HepG2 (cell line): Measurements from ENCODE around the gene ERBB4. TPM values are rescaled to one million over a fixed set of nuclear protein-coding genes. Genes with fewer than 3 reads are reported as not detected.

Experiments
- ATAC-seq: fragments of 200-7000 bp; cut with Tn5 transposase; 3 replicates; pipeline ENCODE4 v1.9.1; 2020; ENCODE audit warnings: mild to moderate bottlenecking, moderate library complexity
- BruUV-seq: library from RNA; stranded (reverse); fragments of 400-500 nt; replicated peaks from 2 replicates; lab custom pipeline; 2021; lab: Mats Ljungman, UMichigan
- CTCF ChIA-PET: fragments of 300-600 bp; formaldehyde crosslinking; extraction: SDS; loops from one replicate; lab custom pipeline; 2021; ENCODE audit warnings: low total read pairs, inconsistent platforms, low intra/inter-chr PET ratio; lab: Yijun Ruan, JAX
- POLR2A ChIA-PET: fragments of 350-600 bp; sonication (Branson Sonifier 250); formaldehyde crosslinking; loops from one replicate; lab custom pipeline; 2020; ENCODE audit warnings: antibody characterized with exemption, inconsistent platforms; lab: Yijun Ruan, JAX
- DNase-seq: peaks from one replicate; pipeline ENCODE4 v3.0.0-alpha.2; 2015; ENCODE audit warnings: low spot score
- FAIRE-seq: peaks from 3 replicates; lab custom pipeline; 2011; peaks lifted over from hg19 to GRCh38; lab: Jason Lieb, UNC
- H2AFZ ChIP-seq: one replicate; pipeline ENCODE4 v1.6.1; 2011; ENCODE audit warnings: low read length, inconsistent platforms
- H3K27ac ChIP-seq: fragments of 300-600 bp; 3 replicates; pipeline ENCODE4 v1.8.0; 2011; ENCODE audit warnings: mixed run types, mild to moderate bottlenecking, mixed read lengths, low read length, inconsistent platforms; ENCODE audit not compliant: insufficient read depth; ENCODE audit errors: extremely low read length
- H3K27me3 ChIP-seq, 2 experiments: fragments of 200-600 bp in 1 of 2; 2 replicates in 1 of 2; 3 replicates in 1 of 2; pipeline versions ENCODE4 v1.6.0 to v1.8.0; 2011; ENCODE audit warnings: low read length in 2 of 2, mild to moderate bottlenecking in 2 of 2, moderate library complexity in 2 of 2, inconsistent platforms in 1 of 2; ENCODE audit not compliant: insufficient read depth in 2 of 2, control insufficient read depth in 1 of 2
- H3K36me3 ChIP-seq, 2 experiments: fragments of 200-600 bp in 1 of 2; replicated peaks in 1 of 2; 2 replicates in 1 of 2; 3 replicates in 1 of 2; pipeline versions ENCODE4 v1.5.1 to v1.8.0; 2011; ENCODE audit warnings: low read length in 2 of 2, inconsistent platforms in 1 of 2; ENCODE audit not compliant: insufficient read depth in 2 of 2, control insufficient read depth in 1 of 2
- H3K4me1 ChIP-seq: 2 replicates; pipeline ENCODE4 v1.5.1; 2012; ENCODE audit warnings: low read length, inconsistent platforms; ENCODE audit not compliant: insufficient read depth
- H3K4me2 ChIP-seq: 2 replicates; pipeline ENCODE4 v1.6.0; 2011; ENCODE audit warnings: low read depth, low read length, inconsistent platforms
- H3K4me3 ChIP-seq, 3 experiments: fragments of 200-600 bp in 1 of 3; sonication (generic), shearing (Covaris generic) in 1 of 3; replicated peaks in 1 of 3; 2 replicates each; pipeline ENCODE4 v1.5.1; 2011 to 2016; ENCODE audit warnings: low read length in 3 of 3, inconsistent platforms in 2 of 3, low read depth in 2 of 3, mild to moderate bottlenecking in 2 of 3, control low read depth in 1 of 3, mixed read lengths in 1 of 3; ENCODE audit not compliant: insufficient read depth in 1 of 3
- H3K79me2 ChIP-seq: one replicate; pipeline ENCODE4 v1.6.1; 2011; ENCODE audit warnings: low read length, inconsistent platforms; ENCODE audit not compliant: insufficient read depth
- H3K9ac ChIP-seq: 2 replicates; pipeline ENCODE4 v1.6.0; 2011; ENCODE audit warnings: mild to moderate bottlenecking, low read depth, low read length, inconsistent platforms; ENCODE audit not compliant: insufficient read depth
- H3K9me3 ChIP-seq: 2 replicates; pipeline ENCODE4 v1.5.1; 2012; ENCODE audit warnings: mild to moderate bottlenecking, low read length
- H4K20me1 ChIP-seq: 2 replicates; pipeline ENCODE4 v1.6.0; 2011; ENCODE audit warnings: inconsistent platforms, mild to moderate bottlenecking, low read length, moderate library complexity; ENCODE audit not compliant: insufficient read depth
- EP300 ChIP-seq, 3 experiments: sonication (generic) in 1 of 3; formaldehyde crosslinking in 1 of 3; IDR thresholded peaks; 2 replicates each; pipeline versions ENCODE4 v1.5.1 to v1.6.1; 2011 to 2020; ENCODE audit warnings: low read depth in 2 of 3, low read length in 2 of 3, borderline replicate concordance in 1 of 3, improper control_type of control experiment in 1 of 3, mild to moderate bottlenecking in 1 of 3, missing genetic modification reagents in 1 of 3, moderate library complexity in 1 of 3
- HDAC1 ChIP-seq: sonication (generic); formaldehyde crosslinking; IDR thresholded peaks from 2 replicates; pipeline ENCODE4 v1.5.1; 2020; ENCODE audit warnings: mild to moderate bottlenecking, missing genetic modification reagents
- NFYB ChIP-seq: sonication (generic); formaldehyde crosslinking; IDR thresholded peaks from 2 replicates; pipeline ENCODE4 v1.4.0; 2020; ENCODE audit warnings: missing genetic modification reagents
- SOX13 ChIP-seq, 3 experiments: fragments of 450-650 bp in 1 of 3; sonication (generic) in 1 of 3; formaldehyde crosslinking in 1 of 3; IDR thresholded peaks in 2 of 3; conservative IDR thresholded peaks in 1 of 3; 2 replicates each; pipeline versions ENCODE4 v1.5.0 to v1.6.1; 2016 to 2020; ENCODE audit warnings: antibody characterized with exemption in 1 of 3, mild to moderate bottlenecking in 1 of 3, missing compliant biosample characterization in 1 of 3, missing genetic modification reagents in 1 of 3, moderate library complexity in 1 of 3
- ZNF724P ChIP-seq: sonication (generic); formaldehyde crosslinking; IDR thresholded peaks from 2 replicates; pipeline ENCODE4 v1.8.0; 2022; ENCODE audit warnings: missing genetic modification reagents, borderline replicate concordance
- ZNF746 ChIP-seq: sonication (generic); formaldehyde crosslinking; IDR thresholded peaks from 2 replicates; pipeline ENCODE4 v1.8.0; 2022; ENCODE audit warnings: mild to moderate bottlenecking, missing genetic modification reagents
- WGBS: methylation state at CpG from one replicate; pipeline ENCODE4 v1.1.6; 2017; ENCODE audit warnings: low lambda C conversion rate; 5-methylcytosine and 5-hydroxymethylcytosine counted together
- in situ Hi-C: cut with HindIII; loops from 2 replicates; pipeline ENCODE4 v1.10.0; 2017; ENCODE audit warnings: low pct_unique_long_range_greater_than_20kb; ENCODE audit not compliant: extremely low pct_ligation_motif_present
- intact Hi-C: fragments of 100-400 bp; cut with micrococcal nuclease; formaldehyde crosslinking; loops from one replicate; pipeline ENCODE4 v1.10.0; 2022; ENCODE audit not compliant: unreplicated experiment
- polyA plus RNA-seq, 8 experiments: library from polyadenylated mRNA; depleted of rRNA in 3 of 8; stranded (reverse) in 7 of 8; unstranded in 1 of 8; fragments of >200 nt; fragmentation: Illumina TruSeq in 4 of 8; extraction: Trizol in 4 of 8; gene quantifications; 2 replicates each; pipeline versions ENCODE4 v1.2.1 to v1.2.3, GENCODE V29; 2011 to 2016; ENCODE audit warnings: low read depth in 4 of 8, missing spikeins in 1 of 8, mixed read lengths in 1 of 8; ENCODE audit not compliant: insufficient read depth in 1 of 8
- total RNA-seq, 5 experiments: library from RNA; depleted of rRNA; stranded (reverse); fragments of >200 nt; fragmentation: Illumina TruSeq; extraction: Trizol; gene quantifications; 2 replicates each; pipeline ENCODE4 v1.2.3, GENCODE V29; 2016; ENCODE audit warnings: low read depth in 1 of 5
- TF ChIP-seq, protein P1 (sequence below): sonication (generic); formaldehyde crosslinking; IDR thresholded peaks from 2 replicates; pipeline ENCODE4 v1.8.0; 2022; ENCODE audit warnings: missing genetic modification reagents, mild to moderate bottlenecking, borderline replicate concordance
- TF ChIP-seq, protein P2 (sequence below): sonication (generic); formaldehyde crosslinking; IDR thresholded peaks from 2 replicates; pipeline ENCODE4 v1.5.0; 2020; ENCODE audit warnings: missing genetic modification reagents
- TF ChIP-seq, protein P3 (sequence below): sonication (generic); formaldehyde crosslinking; IDR thresholded peaks from 2 replicates; pipeline ENCODE4 v1.4.0; 2020; ENCODE audit warnings: mild to moderate bottlenecking, missing genetic modification reagents, borderline replicate concordance

ERBB4 gene
- total and polyA plus RNA-seq, 2 of the 13 experiments (the other 11 are each of a cell fraction or from before 2014, with no cell fraction given), result not detected

DNA sequence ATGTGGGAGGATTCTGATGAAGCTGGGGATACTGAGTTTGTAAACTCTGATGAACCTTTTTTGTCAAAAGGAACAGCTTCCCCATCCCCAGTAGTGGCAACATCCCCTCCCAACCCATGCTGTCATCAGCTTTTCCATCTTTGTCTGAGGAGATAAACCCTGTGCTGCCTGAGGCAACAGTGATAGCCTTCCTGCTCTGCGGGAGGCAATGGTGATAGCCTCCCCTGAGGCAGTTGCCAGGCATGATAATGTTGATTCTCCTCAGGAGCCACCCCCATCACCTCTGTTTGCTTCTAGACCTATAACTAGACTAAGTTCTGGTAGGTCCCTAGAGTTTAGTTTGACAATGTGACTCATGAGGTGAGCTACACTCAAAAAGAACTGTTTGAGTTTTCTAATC is 97.5 kb downstream of the ERBB4 start:
- no peak overlapping the region for H3K9ac ChIP-seq
- CTCF ChIA-PET, result no interaction called here
- no peaks in the 10 kb centered on the region for H4K20me1 ChIP-seq
- DNase-seq (no peak), ATAC-seq (no peak), FAIRE-seq (no peak)
- 11% methylated on average over 1 of the region's 1 CpG for WGBS
- no peaks in the 10 kb centered on the region for H3K9me3 ChIP-seq
- no peak overlapping the region for H3K4me3 ChIP-seq
- H3K4me2 ChIP-seq, result no peak overlapping the region
- in situ Hi-C loops, result loop anchor here (10.0 kb wide), 1 partner anchor 86 kb away; no protein-coding TSS in a partner anchor
- BruUV-seq, result no TSS peak
- no peaks in the 10 kb centered on the region for H3K27me3 ChIP-seq
- H3K4me1 ChIP-seq, result no peaks in the 10 kb centered on the region
- H3K36me3 ChIP-seq, result no peaks in the 10 kb centered on the region
- intact Hi-C loops, result no loop called here
- H2AFZ ChIP-seq, result no peak overlapping the region
- POLR2A ChIA-PET, result no interaction called here
- TF ChIP-seq ZNF724P (CRISPR knock-in tag) (no peak), NFYB (no peak), EP300 (IDR thresholded peaks at IDR 0.05; ENCODE audit: low read depth in 2 of 2, low read length in 2 of 2) (no peak), EP300 (CRISPR knock-in tag; IDR thresholded peaks at IDR 0.05; ENCODE audit: borderline replicate concordance) (no peak), ZNF746 (CRISPR knock-in tag) (no peak), HDAC1 (CRISPR knock-in tag) (no peak), SOX13 (IDR thresholded peaks at IDR 0.05) (no peak), SOX13 (CRISPR knock-in tag; conservative IDR thresholded peaks at IDR 0.05 in 1 of 2, IDR thresholded peaks at IDR 0.05 in 1 of 2) (no peak)
- TF ChIP-seq, protein P1, sequence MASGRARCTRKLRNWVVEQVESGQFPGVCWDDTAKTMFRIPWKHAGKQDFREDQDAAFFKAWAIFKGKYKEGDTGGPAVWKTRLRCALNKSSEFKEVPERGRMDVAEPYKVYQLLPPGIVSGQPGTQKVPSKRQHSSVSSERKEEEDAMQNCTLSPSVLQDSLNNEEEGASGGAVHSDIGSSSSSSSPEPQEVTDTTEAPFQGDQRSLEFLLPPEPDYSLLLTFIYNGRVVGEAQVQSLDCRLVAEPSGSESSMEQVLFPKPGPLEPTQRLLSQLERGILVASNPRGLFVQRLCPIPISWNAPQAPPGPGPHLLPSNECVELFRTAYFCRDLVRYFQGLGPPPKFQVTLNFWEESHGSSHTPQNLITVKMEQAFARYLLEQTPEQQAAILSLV, result no peak
- TF ChIP-seq, protein P2, sequence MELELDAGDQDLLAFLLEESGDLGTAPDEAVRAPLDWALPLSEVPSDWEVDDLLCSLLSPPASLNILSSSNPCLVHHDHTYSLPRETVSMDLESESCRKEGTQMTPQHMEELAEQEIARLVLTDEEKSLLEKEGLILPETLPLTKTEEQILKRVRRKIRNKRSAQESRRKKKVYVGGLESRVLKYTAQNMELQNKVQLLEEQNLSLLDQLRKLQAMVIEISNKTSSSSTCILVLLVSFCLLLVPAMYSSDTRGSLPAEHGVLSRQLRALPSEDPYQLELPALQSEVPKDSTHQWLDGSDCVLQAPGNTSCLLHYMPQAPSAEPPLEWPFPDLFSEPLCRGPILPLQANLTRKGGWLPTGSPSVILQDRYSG (CRISPR knock-in tag), result no peak
- TF ChIP-seq, protein P3, sequence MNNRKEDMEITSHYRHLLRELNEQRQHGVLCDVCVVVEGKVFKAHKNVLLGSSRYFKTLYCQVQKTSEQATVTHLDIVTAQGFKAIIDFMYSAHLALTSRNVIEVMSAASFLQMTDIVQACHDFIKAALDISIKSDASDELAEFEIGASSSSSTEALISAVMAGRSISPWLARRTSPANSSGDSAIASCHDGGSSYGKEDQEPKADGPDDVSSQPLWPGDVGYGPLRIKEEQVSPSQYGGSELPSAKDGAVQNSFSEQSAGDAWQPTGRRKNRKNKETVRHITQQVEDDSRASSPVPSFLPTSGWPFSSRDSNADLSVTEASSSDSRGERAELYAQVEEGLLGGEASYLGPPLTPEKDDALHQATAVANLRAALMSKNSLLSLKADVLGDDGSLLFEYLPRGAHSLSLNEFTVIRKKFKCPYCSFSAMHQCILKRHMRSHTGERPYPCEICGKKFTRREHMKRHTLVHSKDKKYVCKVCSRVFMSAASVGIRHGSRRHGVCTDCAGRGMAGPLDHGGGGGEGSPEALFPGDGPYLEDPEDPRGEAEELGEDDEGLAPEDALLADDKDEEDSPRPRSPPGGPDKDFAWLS (CRISPR knock-in tag), result no peak
- no peaks in the 10 kb centered on the region for H3K79me2 ChIP-seq
- no peak overlapping the region for H3K27ac ChIP-seq
